ENCODE data around the gene TPM1. TPM values are rescaled to one million over a fixed set of nuclear protein-coding genes. Genes with fewer than 3 reads are reported as not detected.

TPM1 gene
- total and polyA plus RNA-seq, 4 donors, result 64.7 to 101 (median 71.5) TPM

GRCh38 chr15:63086271-63086670 is 43.7 kb downstream of the TPM1 start:
- TF ChIP-seq HNF4G (IDR thresholded peaks at IDR 0.05), result no peak
- 88% methylated on average over 4 of the region's 4 CpGs for WGBS
- DNase-seq (ENCODE audit: low spot score), result no peak
- Histone ChIP-seq H3K9ac (ENCODE audit: low read depth in 1 of 2, low read length in 2 of 2) (no peak overlapping the region), H3K9me3 (ENCODE audit: control insufficient read depth in 4 of 4, low read length in 3 of 4) (no peaks in the 10 kb centered on the region), H3K36me3 (ENCODE audit: control insufficient read depth in 4 of 4, insufficient read depth in 3 of 4, low read depth in 1 of 4, low read length in 3 of 4) (no peaks in the 10 kb centered on the region), H3K27ac (ENCODE audit: low read depth in 1 of 2, low read length in 2 of 2) (no peak overlapping the region), H3K4me1 (ENCODE audit: control insufficient read depth in 4 of 4, insufficient read depth in 4 of 4, low read length in 3 of 4) (no peaks in the 10 kb centered on the region), H3K4me3 (ENCODE audit: low read depth in 1 of 3, low read length in 3 of 3) (no peak overlapping the region), H3K27me3 (ENCODE audit: control insufficient read depth in 4 of 4, insufficient read depth in 4 of 4, low read length in 3 of 4) (no peaks in the 10 kb centered on the region)

- 80% methylated on average over 5 of the region's 5 CpGs for WGBS
- DNase-seq (ENCODE audit: low spot score), result no peak
These were observed 44.4 kb downstream of the TPM1 start for GRCh38 chr15:63086947-63087346.

More at GRCh38 chr15:63086947-63087346, 44.4 kb downstream of the TPM1 start:
- Histone ChIP-seq H3K4me3 (ENCODE audit: low read depth in 1 of 3, low read length in 3 of 3) (no peak overlapping the region), H3K36me3 (ENCODE audit: control insufficient read depth in 4 of 4, insufficient read depth in 3 of 4, low read depth in 1 of 4, low read length in 3 of 4) (no peaks in the 10 kb centered on the region), H3K27me3 (ENCODE audit: control insufficient read depth in 4 of 4, insufficient read depth in 4 of 4, low read length in 3 of 4) (no peaks in the 10 kb centered on the region), H3K4me1 (ENCODE audit: control insufficient read depth in 4 of 4, insufficient read depth in 4 of 4, low read length in 3 of 4) (no peaks in the 10 kb centered on the region), H3K9me3 (ENCODE audit: control insufficient read depth in 4 of 4, low read length in 3 of 4) (no peaks in the 10 kb centered on the region), H3K9ac (ENCODE audit: low read depth in 1 of 2, low read length in 2 of 2) (no peak overlapping the region), H3K27ac (ENCODE audit: low read depth in 1 of 2, low read length in 2 of 2) (no peak overlapping the region)
- TF ChIP-seq ZBTB33 (IDR thresholded peaks at IDR 0.05), result no peak
- no peak for TF ChIP-seq HNF4G (IDR thresholded peaks at IDR 0.05)
- TF ChIP-seq TAF1 (conservative IDR thresholded peaks at IDR 0.05), result no peak
- TF ChIP-seq CTCF (IDR thresholded peaks at IDR 0.05; ENCODE audit: low read depth, low read length, missing input control), result no peak
- TF ChIP-seq FOXA2 (IDR thresholded peaks at IDR 0.05), result no peak
- TF ChIP-seq ATF3 (IDR thresholded peaks at IDR 0.05), result no peak
- no peak for TF ChIP-seq FOXA1 (IDR thresholded peaks at IDR 0.05)
- no peak for TF ChIP-seq YY1 (IDR thresholded peaks at IDR 0.05)
- TF ChIP-seq, protein P1, sequence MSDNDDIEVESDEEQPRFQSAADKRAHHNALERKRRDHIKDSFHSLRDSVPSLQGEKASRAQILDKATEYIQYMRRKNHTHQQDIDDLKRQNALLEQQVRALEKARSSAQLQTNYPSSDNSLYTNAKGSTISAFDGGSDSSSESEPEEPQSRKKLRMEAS (IDR thresholded peaks at IDR 0.05), result no peak
- no peak for TF ChIP-seq NR2F2 (IDR thresholded peaks at IDR 0.05)
- no peak for TF ChIP-seq HNF4A (conservative IDR thresholded peaks at IDR 0.05)
- no peak for TF ChIP-seq RXRA (IDR thresholded peaks at IDR 0.05)
- TF ChIP-seq, protein P2, sequence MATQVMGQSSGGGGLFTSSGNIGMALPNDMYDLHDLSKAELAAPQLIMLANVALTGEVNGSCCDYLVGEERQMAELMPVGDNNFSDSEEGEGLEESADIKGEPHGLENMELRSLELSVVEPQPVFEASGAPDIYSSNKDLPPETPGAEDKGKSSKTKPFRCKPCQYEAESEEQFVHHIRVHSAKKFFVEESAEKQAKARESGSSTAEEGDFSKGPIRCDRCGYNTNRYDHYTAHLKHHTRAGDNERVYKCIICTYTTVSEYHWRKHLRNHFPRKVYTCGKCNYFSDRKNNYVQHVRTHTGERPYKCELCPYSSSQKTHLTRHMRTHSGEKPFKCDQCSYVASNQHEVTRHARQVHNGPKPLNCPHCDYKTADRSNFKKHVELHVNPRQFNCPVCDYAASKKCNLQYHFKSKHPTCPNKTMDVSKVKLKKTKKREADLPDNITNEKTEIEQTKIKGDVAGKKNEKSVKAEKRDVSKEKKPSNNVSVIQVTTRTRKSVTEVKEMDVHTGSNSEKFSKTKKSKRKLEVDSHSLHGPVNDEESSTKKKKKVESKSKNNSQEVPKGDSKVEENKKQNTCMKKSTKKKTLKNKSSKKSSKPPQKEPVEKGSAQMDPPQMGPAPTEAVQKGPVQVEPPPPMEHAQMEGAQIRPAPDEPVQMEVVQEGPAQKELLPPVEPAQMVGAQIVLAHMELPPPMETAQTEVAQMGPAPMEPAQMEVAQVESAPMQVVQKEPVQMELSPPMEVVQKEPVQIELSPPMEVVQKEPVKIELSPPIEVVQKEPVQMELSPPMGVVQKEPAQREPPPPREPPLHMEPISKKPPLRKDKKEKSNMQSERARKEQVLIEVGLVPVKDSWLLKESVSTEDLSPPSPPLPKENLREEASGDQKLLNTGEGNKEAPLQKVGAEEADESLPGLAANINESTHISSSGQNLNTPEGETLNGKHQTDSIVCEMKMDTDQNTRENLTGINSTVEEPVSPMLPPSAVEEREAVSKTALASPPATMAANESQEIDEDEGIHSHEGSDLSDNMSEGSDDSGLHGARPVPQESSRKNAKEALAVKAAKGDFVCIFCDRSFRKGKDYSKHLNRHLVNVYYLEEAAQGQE (IDR thresholded peaks at IDR 0.05), result no peak

Data from liver (tissue), 9 donors.